Measurements from ENCODE around the gene KLB.

- TF ChIP-seq CTCF (IDR thresholded peaks at IDR 0.05) = no peak
- peak; percentile 97 to 99 (median 99) for TF ChIP-seq POLR2AphosphoS5 (IDR thresholded peaks at IDR 0.05)
Observed at GRCh38 chr4:39458505-39459300, 52.0 kb downstream of the KLB start, which contains the start of the genes LIAS and RPL9.

Measured in suprapubic skin (tissue), 3 donors.